AG09309 (cell line): ENCODE measurements around the gene TNIK.

Experiments used
- DNase-seq: peaks from one replicate; pipeline ENCODE4 v3.0.0-alpha.2; 2010; ENCODE audit warnings: low read depth
- H3K4me3 ChIP-seq: 2 replicates; pipeline ENCODE4 v1.5.1; 2011; ENCODE audit warnings: mild to moderate bottlenecking, low read depth, low read length, moderate library complexity; ENCODE audit not compliant: control insufficient read depth
- CTCF ChIP-seq: IDR thresholded peaks from 2 replicates; pipeline ENCODE4 v1.5.1; 2011; ENCODE audit warnings: mild to moderate bottlenecking, low read depth, low read length, inconsistent platforms; ENCODE audit not compliant: insufficient read depth, control insufficient read depth; ENCODE audit errors: missing control alignments

Gene TNIK

DNA sequence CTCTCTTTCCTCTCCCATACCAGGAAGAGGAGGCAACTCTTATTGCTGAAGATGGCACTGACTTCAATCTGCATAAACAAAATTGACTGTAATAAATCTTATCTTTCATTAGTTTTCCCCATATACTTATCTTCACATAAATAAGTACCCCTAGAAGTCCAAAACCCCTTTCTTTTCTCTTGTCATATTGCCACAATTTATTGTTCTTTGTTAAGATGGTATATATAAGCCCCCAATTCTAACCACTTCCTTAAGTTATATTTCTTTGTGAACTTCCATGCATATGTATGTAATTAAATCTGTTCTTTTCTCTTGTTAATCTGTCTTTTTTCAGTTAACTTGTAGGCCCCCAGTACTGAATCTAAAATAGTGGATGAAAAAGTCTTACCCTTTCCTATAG is 68.8 kb downstream of the TNIK start:
- DNase-seq: no peak
- H3K4me3 ChIP-seq: no peak overlapping the region
- no peak for TF ChIP-seq CTCF

GRCh38 chr3:171390051-171390941 is 69.9 kb downstream of the TNIK start:
- no peak for DNase-seq
- no peak overlapping the region for H3K4me3 ChIP-seq
- no peak for TF ChIP-seq CTCF

DNA sequence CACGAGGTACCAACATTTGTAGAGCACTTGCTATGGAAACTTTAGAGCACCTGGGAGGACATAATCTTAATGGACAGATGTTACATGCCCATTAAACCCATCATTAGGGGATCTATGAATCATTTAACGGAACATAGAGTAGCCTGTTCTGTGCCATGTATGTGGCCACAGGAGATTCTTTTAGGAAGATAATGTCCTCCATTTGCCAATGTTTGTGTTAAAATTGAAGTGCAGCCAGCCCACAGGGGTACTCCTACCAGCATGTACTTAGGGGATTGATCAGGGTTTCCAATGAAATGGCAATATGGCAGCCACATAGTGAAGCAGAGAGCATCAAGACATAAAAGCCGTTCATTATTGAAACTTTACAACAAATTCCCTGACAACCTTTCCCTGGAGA is 70.7 kb downstream of the TNIK start:
- no peak overlapping the region for H3K4me3 ChIP-seq
- no peak for DNase-seq
- TF ChIP-seq CTCF: no peak

GRCh38 chr3:171388527-171388926 is 71.7 kb downstream of the TNIK start:
- no peak for DNase-seq
- TF ChIP-seq CTCF: no peak
- H3K4me3 ChIP-seq: no peak overlapping the region

- TF ChIP-seq CTCF: no peak
- H3K4me3 ChIP-seq: no peak overlapping the region
- DNase-seq: no peak
Measured at GRCh38 chr3:171387062-171387461, 73.1 kb downstream of the TNIK start.

- H3K4me3 ChIP-seq: no peak overlapping the region
- TF ChIP-seq CTCF: no peak
- no peak for DNase-seq
Measured at GRCh38 chr3:171385086-171385485, 75.1 kb downstream of the TNIK start.
